ENCODE data around the gene DVL3. TPM values are rescaled to one million over a fixed set of nuclear protein-coding genes. Genes with fewer than 3 reads are reported as not detected.

Gene DVL3
- total and polyA plus RNA-seq, 2 experiments from 2014 or later: 49.1 to 121 TPM

DNA sequence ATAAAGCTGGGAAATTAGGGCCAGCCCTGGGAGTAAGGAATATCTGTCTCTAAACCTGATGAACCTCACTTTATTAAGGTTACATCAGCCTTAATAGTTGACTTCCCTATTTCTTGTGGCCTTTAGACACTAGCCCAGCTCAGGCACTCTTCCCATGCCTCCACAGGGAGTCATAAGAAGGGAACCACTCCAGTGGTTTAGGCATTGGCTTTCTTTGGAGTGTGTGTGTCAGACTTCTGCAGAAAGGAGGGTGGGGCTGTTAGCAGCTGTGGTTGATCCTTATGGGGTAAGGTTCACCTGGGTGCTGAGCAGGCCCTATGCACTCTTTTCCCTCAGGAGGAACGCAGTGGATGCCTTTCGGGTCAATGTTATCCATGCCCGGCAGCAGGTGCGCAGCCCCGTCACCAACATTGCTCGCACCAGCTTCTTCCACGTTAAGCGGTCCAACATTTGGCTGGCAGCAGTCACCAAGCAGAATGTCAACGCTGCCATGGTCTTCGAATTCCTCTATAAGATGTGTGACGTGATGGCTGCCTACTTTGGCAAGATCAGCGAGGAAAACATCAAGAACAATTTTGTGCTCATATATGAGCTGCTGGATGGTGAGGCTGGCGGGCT lies 23.5 kb downstream of the DVL3 start:
- H3K4me1 ChIP-seq (ENCODE audit: insufficient read depth): peaks cover 13% of the 10 kb centered on the region
- no peak overlapping the region for H3K27ac ChIP-seq
- no peaks in the 10 kb centered on the region for H3K27me3 ChIP-seq
- H2AFZ ChIP-seq: no peak overlapping the region
- 97% methylated on average over 13 of the region's 13 CpGs for WGBS (ENCODE audit: low lambda C conversion rate, missing lambda C conversion rate)
- H3K79me2 ChIP-seq: peaks cover 43% of the 10 kb centered on the region
- H3K4me2 ChIP-seq: no peak overlapping the region
- no peaks in the 10 kb centered on the region for H3K9me3 ChIP-seq (ENCODE audit: low read depth)
- no peaks in the 10 kb centered on the region for H3K9me2 ChIP-seq (replicated peaks; ENCODE audit: insufficient read depth)
- no peak for DNase-seq (ENCODE audit: low spot score)
- no peak overlapping the region for H3K4me3 ChIP-seq
- H3K36me3 ChIP-seq (replicated peaks; ENCODE audit: insufficient read depth, low read depth): peaks cover 7% of the 10 kb centered on the region
- TF ChIP-seq EZH2phosphoT487 (IDR thresholded peaks at IDR 0.05; ENCODE audit: low read depth, severe bottlenecking, unreplicated experiment) (no peak), EZH2 (IDR thresholded peaks at IDR 0.05; ENCODE audit: borderline replicate concordance) (no peak)
- TF ChIP-seq, protein P1, sequence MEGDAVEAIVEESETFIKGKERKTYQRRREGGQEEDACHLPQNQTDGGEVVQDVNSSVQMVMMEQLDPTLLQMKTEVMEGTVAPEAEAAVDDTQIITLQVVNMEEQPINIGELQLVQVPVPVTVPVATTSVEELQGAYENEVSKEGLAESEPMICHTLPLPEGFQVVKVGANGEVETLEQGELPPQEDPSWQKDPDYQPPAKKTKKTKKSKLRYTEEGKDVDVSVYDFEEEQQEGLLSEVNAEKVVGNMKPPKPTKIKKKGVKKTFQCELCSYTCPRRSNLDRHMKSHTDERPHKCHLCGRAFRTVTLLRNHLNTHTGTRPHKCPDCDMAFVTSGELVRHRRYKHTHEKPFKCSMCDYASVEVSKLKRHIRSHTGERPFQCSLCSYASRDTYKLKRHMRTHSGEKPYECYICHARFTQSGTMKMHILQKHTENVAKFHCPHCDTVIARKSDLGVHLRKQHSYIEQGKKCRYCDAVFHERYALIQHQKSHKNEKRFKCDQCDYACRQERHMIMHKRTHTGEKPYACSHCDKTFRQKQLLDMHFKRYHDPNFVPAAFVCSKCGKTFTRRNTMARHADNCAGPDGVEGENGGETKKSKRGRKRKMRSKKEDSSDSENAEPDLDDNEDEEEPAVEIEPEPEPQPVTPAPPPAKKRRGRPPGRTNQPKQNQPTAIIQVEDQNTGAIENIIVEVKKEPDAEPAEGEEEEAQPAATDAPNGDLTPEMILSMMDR (IDR thresholded peaks at IDR 0.05; ENCODE audit: poor library complexity): no peak
- peaks cover 21% of the 10 kb centered on the region for H4K20me1 ChIP-seq (ENCODE audit: insufficient read depth, poor library complexity, severe bottlenecking)

DNA sequence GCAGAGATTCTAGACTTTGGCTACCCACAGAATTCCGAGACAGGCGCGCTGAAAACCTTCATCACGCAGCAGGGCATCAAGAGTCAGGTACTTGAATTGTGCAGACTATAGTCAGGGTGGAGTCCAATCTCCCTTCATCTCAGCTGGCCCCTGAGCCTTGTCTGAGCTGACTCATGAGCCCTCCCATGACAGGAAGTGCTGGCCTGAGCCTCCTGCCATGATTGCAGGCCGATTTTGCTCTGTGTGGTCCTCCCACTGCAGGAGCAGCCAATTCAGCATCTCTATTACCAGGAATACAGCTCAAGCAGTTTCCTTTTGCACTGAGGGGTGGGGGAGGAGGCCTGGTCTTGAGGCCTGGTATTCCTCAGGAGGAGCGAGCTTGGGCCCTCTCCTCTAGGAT lies 25.0 kb downstream of the DVL3 start:
- Histone ChIP-seq H3K36me3 (replicated peaks; ENCODE audit: insufficient read depth, low read depth) (peaks cover 7% of the 10 kb centered on the region), H2AFZ (no peak overlapping the region), H3K9me2 (replicated peaks; ENCODE audit: insufficient read depth) (no peaks in the 10 kb centered on the region), H3K79me2 (peaks cover 40% of the 10 kb centered on the region), H3K4me1 (ENCODE audit: insufficient read depth) (peaks cover 16% of the 10 kb centered on the region), H3K27me3 (no peaks in the 10 kb centered on the region), H4K20me1 (ENCODE audit: insufficient read depth, poor library complexity, severe bottlenecking) (peaks cover 21% of the 10 kb centered on the region), H3K4me2 (no peak overlapping the region), H3K4me3 (no peak overlapping the region), H3K9me3 (ENCODE audit: low read depth) (no peaks in the 10 kb centered on the region), H3K27ac (no peak overlapping the region)
- WGBS (ENCODE audit: low lambda C conversion rate, missing lambda C conversion rate): 89% methylated on average over 6 of the region's 6 CpGs
- no peak for DNase-seq (ENCODE audit: low spot score)
- TF ChIP-seq EZH2 (IDR thresholded peaks at IDR 0.05; ENCODE audit: borderline replicate concordance): no peak

DNA sequence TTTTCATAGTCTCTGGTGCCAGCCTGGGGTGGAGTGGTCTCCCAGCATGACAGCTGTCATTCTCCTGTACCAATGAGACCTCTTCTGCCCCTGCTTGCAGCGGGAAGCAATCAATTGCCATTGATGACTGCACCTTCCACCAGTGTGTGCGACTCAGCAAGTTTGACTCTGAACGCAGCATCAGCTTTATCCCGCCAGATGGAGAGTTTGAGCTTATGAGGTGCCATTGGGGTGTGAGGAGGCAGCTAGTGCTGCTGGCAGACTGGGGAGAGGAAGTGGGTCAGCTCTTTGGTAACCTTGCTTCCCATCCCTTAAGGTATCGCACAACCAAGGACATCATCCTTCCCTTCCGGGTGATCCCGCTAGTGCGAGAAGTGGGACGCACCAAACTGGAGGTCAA lies 26.4 kb downstream of the DVL3 start:
- TF ChIP-seq EZH2phosphoT487 (IDR thresholded peaks at IDR 0.05; ENCODE audit: low read depth, severe bottlenecking, unreplicated experiment) (no peak), EZH2 (IDR thresholded peaks at IDR 0.05; ENCODE audit: borderline replicate concordance) (no peak)
- TF ChIP-seq, protein P1 (IDR thresholded peaks at IDR 0.05; ENCODE audit: poor library complexity): no peak
- no peaks in the 10 kb centered on the region for H3K9me2 ChIP-seq (replicated peaks; ENCODE audit: insufficient read depth)
- H3K79me2 ChIP-seq: peaks cover 33% of the 10 kb centered on the region
- H3K36me3 ChIP-seq (replicated peaks; ENCODE audit: insufficient read depth, low read depth): peaks cover 7% of the 10 kb centered on the region
- no peaks in the 10 kb centered on the region for H3K27me3 ChIP-seq
- H3K4me1 ChIP-seq (ENCODE audit: insufficient read depth): peaks cover 19% of the 10 kb centered on the region
- no peaks in the 10 kb centered on the region for H3K9me3 ChIP-seq (ENCODE audit: low read depth)
- no peak overlapping the region for H3K27ac ChIP-seq
- DNase-seq (ENCODE audit: low spot score): no peak
- peaks cover 21% of the 10 kb centered on the region for H4K20me1 ChIP-seq (ENCODE audit: insufficient read depth, poor library complexity, severe bottlenecking)
- H2AFZ ChIP-seq: no peak overlapping the region
- no peak overlapping the region for H3K4me3 ChIP-seq
- H3K4me2 ChIP-seq: no peak overlapping the region
- WGBS (ENCODE audit: low lambda C conversion rate, missing lambda C conversion rate): 99% methylated on average over 9 of the region's 9 CpGs

DNA sequence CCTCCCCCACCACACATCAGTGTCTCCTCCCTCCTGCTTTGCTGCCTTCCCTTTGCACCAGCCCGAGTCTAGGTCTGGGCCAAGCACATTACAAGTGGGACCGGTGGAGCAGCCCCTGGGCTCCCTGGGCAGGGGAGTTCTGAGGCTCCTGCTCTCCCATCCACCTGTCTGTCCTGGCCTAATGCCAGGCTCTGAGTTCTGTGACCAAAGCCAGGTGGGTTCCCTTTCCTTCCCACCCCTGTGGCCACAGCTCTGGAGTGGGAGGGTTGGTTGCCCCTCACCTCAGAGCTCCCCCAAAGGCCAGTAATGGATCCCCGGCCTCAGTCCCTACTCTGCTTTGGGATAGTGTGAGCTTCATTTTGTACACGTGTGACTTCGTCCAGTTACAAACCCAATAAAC lies 28.5 kb downstream of the DVL3 start:
- H3K36me3 ChIP-seq (replicated peaks; ENCODE audit: insufficient read depth, low read depth): peaks cover 7% of the 10 kb centered on the region
- H4K20me1 ChIP-seq (ENCODE audit: insufficient read depth, poor library complexity, severe bottlenecking): peaks cover 22% of the 10 kb centered on the region
- no peak overlapping the region for H3K27ac ChIP-seq
- H3K4me3 ChIP-seq: no peak overlapping the region
- H3K4me1 ChIP-seq (ENCODE audit: insufficient read depth): peaks cover 15% of the 10 kb centered on the region
- peaks cover 33% of the 10 kb centered on the region for H3K79me2 ChIP-seq
- H3K4me2 ChIP-seq: no peak overlapping the region
- H2AFZ ChIP-seq: no peak overlapping the region
- no peak for DNase-seq (ENCODE audit: low spot score)
- no peaks in the 10 kb centered on the region for H3K27me3 ChIP-seq
- H3K9me2 ChIP-seq (replicated peaks; ENCODE audit: insufficient read depth): no peaks in the 10 kb centered on the region
- TF ChIP-seq, protein P1 (IDR thresholded peaks at IDR 0.05; ENCODE audit: poor library complexity): no peak
- TF ChIP-seq EZH2 (IDR thresholded peaks at IDR 0.05; ENCODE audit: borderline replicate concordance): no peak
- TF ChIP-seq EZH2phosphoT487 (IDR thresholded peaks at IDR 0.05; ENCODE audit: low read depth, severe bottlenecking, unreplicated experiment): no peak
- no peaks in the 10 kb centered on the region for H3K9me3 ChIP-seq (ENCODE audit: low read depth)
- 92% methylated on average over 5 of the region's 5 CpGs for WGBS (ENCODE audit: low lambda C conversion rate, missing lambda C conversion rate)

Measured in hepatocyte (in vitro differentiated cells).